SK-N-SH (cell line): Measurements from ENCODE around the gene OTUD4. TPM values are rescaled to one million over a fixed set of nuclear protein-coding genes. Genes with fewer than 3 reads are reported as not detected.

Source experiments
- CTCF ChIA-PET: fragments of 300-600, 350-600 bp; formaldehyde crosslinking; extraction: SDS; loops from one replicate; lab custom pipeline; 2021; lab: Yijun Ruan, JAX
- POLR2A ChIA-PET: fragments of 350-600 bp; sonication (Branson Sonifier 250); formaldehyde crosslinking; extraction: SDS; loops from one replicate; lab custom pipeline; 2020; ENCODE audit warnings: antibody characterized with exemption, inconsistent platforms; lab: Yijun Ruan, JAX
- DNase-seq: peaks from one replicate; pipeline ENCODE4 v3.0.0; 2012
- H2AFZ ChIP-seq: fragments of 200-600 bp; sonication (generic); 2 replicates; pipeline ENCODE4 v1.8.1; 2016; ENCODE audit warnings: antibody characterized with exemption, mild to moderate bottlenecking, low read depth
- H3F3A ChIP-seq: fragments of 200-600 bp; sonication (generic); replicated peaks from 2 replicates; pipeline ENCODE3; 2016; ENCODE audit warnings: antibody characterized with exemption, mild to moderate bottlenecking; ENCODE audit not compliant: insufficient read depth
- H3K27ac ChIP-seq, 2 experiments: fragments of 200-500 bp in 1 of 2; fragments of 200-600 bp in 1 of 2; sonication (Bioruptor generic) in 1 of 2; sonication (generic), shearing (Covaris generic) in 1 of 2; 2 replicates each; pipeline versions ENCODE4 v1.5.1 to v1.6.1; 2014 to 2016; ENCODE audit warnings: low read depth in 2 of 2, inconsistent platforms in 1 of 2, low read length in 1 of 2, mild to moderate bottlenecking in 1 of 2, mixed read lengths in 1 of 2
- H3K27me3 ChIP-seq: fragments of 200-600 bp; sonication (generic), shearing (Covaris generic); 2 replicates; pipeline ENCODE4 v1.6.1; 2016; ENCODE audit warnings: mixed run types; ENCODE audit not compliant: insufficient read depth
- H3K36me3 ChIP-seq, 2 experiments: fragments of 200-500 bp in 1 of 2; fragments of 200-600 bp in 1 of 2; sonication (Bioruptor generic) in 1 of 2; sonication (generic) in 1 of 2; replicated peaks in 1 of 2; 2 replicates each; pipeline versions ENCODE3 to v1.5.1; 2014 to 2016; ENCODE audit warnings: low read length in 1 of 2, mild to moderate bottlenecking in 1 of 2; ENCODE audit not compliant: insufficient read depth in 2 of 2, control insufficient read depth in 1 of 2
- H3K4me1 ChIP-seq, 2 experiments: fragments of 200-500 bp in 1 of 2; fragments of 200-600 bp in 1 of 2; sonication (Bioruptor generic) in 1 of 2; sonication (generic), shearing (Covaris generic) in 1 of 2; 2 replicates each; pipeline versions ENCODE4 v1.5.1 to v1.6.1; 2014 to 2016; ENCODE audit warnings: low read depth in 1 of 2, low read length in 1 of 2, mixed run types in 1 of 2; ENCODE audit not compliant: insufficient read depth in 2 of 2, control insufficient read depth in 1 of 2
- H3K4me2 ChIP-seq: fragments of 200-600 bp; sonication (generic), shearing (Covaris generic); 2 replicates; pipeline ENCODE4 v1.6.1; 2017; ENCODE audit warnings: mixed run types
- H3K4me3 ChIP-seq, 2 experiments: fragments of 200-500 bp in 1 of 2; fragments of 200-600 bp in 1 of 2; sonication (Bioruptor generic) in 1 of 2; sonication (generic), shearing (Covaris generic) in 1 of 2; 2 replicates each; pipeline versions ENCODE4 v1.5.1 to v1.8.1; 2014 to 2016; ENCODE audit warnings: low read depth in 2 of 2, inconsistent platforms in 1 of 2, low read length in 1 of 2, mild to moderate bottlenecking in 1 of 2, mixed read lengths in 1 of 2, moderate library complexity in 1 of 2
- H3K79me2 ChIP-seq: fragments of 200-600 bp; sonication (generic); 2 replicates; pipeline ENCODE4 v1.8.1; 2017; ENCODE audit warnings: mild to moderate bottlenecking; ENCODE audit not compliant: insufficient read depth
- H3K9ac ChIP-seq: fragments of 200-600 bp; sonication (generic); 2 replicates; pipeline ENCODE4 v1.6.1; 2017; ENCODE audit warnings: mixed run types
- H3K9me2 ChIP-seq: fragments of 200-600 bp; sonication (generic); 2 replicates; pipeline ENCODE4 v1.6.1; 2017; ENCODE audit warnings: mixed run types
- H3K9me3 ChIP-seq: fragments of 200-600 bp; sonication (generic); 2 replicates; pipeline ENCODE4 v1.6.1; 2017; ENCODE audit warnings: mixed run types, mild to moderate bottlenecking, moderate library complexity
- H4K20me1 ChIP-seq: fragments of 200-600 bp; sonication (generic); 2 replicates; pipeline ENCODE4 v1.6.1; 2017; ENCODE audit warnings: mild to moderate bottlenecking, mixed run types; ENCODE audit not compliant: insufficient read depth
- CHD2 ChIP-seq: fragments of 150-350 bp; IDR thresholded peaks from 2 replicates; pipeline ENCODE4 v1.6.1; 2018; ENCODE audit warnings: low read length; ENCODE audit not compliant: partially characterized antibody
- CTCF ChIP-seq: fragments of 200-600 bp; sonication (generic); IDR thresholded peaks from 2 replicates; pipeline ENCODE4 v1.6.1; 2017; ENCODE audit warnings: antibody characterized with exemption, mild to moderate bottlenecking, moderate library complexity
- EP300 ChIP-seq, 2 experiments: IDR thresholded peaks; 2 replicates each; pipeline versions ENCODE4 v1.4.0 to v1.6.1; 2012; ENCODE audit warnings: borderline replicate concordance in 1 of 2, low read depth in 1 of 2, low read length in 1 of 2
- FOSL2 ChIP-seq: IDR thresholded peaks from 2 replicates; pipeline ENCODE4 v1.4.0; 2012; ENCODE audit warnings: low read depth, mild to moderate bottlenecking, moderate library complexity, borderline replicate concordance
- GATA2 ChIP-seq: sonication (generic); formaldehyde crosslinking; IDR thresholded peaks from 2 replicates; pipeline ENCODE4 v1.5.0; 2020; ENCODE audit warnings: mild to moderate bottlenecking, missing genetic modification reagents
- JUND ChIP-seq: IDR thresholded peaks from 2 replicates; pipeline ENCODE4 v1.4.0; 2012
- MAX ChIP-seq: IDR thresholded peaks from 2 replicates; pipeline ENCODE4 v1.4.0; 2012; ENCODE audit warnings: low read depth
- MXI1 ChIP-seq: IDR thresholded peaks from 2 replicates; pipeline ENCODE4 v1.6.1; 2012; ENCODE audit warnings: mild to moderate bottlenecking, low read depth, low read length, improper control_type of control experiment
- NFIC ChIP-seq: IDR thresholded peaks from 2 replicates; pipeline ENCODE4 v1.4.0; 2012; ENCODE audit warnings: borderline replicate concordance
- NRF1 ChIP-seq: IDR thresholded peaks from 2 replicates; pipeline ENCODE4 v1.6.1; 2012; ENCODE audit warnings: low read depth, mild to moderate bottlenecking, low read length
- PBX3 ChIP-seq: IDR thresholded peaks from 2 replicates; pipeline ENCODE4; 2012
- RAD21 ChIP-seq: IDR thresholded peaks from 2 replicates; pipeline ENCODE4 v1.6.1; 2012; ENCODE audit warnings: mild to moderate bottlenecking, low read length
- RXRA ChIP-seq: IDR thresholded peaks from 2 replicates; pipeline ENCODE4 v1.4.0; 2012; ENCODE audit warnings: low read depth, mild to moderate bottlenecking, borderline replicate concordance
- SIN3A ChIP-seq: IDR thresholded peaks from 2 replicates; pipeline ENCODE4 v1.6.1; 2012; ENCODE audit warnings: low read depth, mild to moderate bottlenecking, low read length, moderate library complexity, borderline replicate concordance
- TAF1 ChIP-seq: IDR thresholded peaks from 2 replicates; pipeline ENCODE4 v1.6.1; 2012; ENCODE audit warnings: low read depth, mild to moderate bottlenecking, low read length, moderate library complexity, borderline replicate concordance
- TEAD4 ChIP-seq: IDR thresholded peaks from 2 replicates; pipeline ENCODE4 v1.4.0; 2012; ENCODE audit warnings: mild to moderate bottlenecking, borderline replicate concordance; ENCODE audit not compliant: insufficient read depth
- USF1 ChIP-seq: IDR thresholded peaks from 2 replicates; pipeline ENCODE4 v1.4.0; 2012; ENCODE audit warnings: low read depth, borderline replicate concordance
- YY1 ChIP-seq: IDR thresholded peaks from 2 replicates; pipeline ENCODE4 v1.4.0; 2012; ENCODE audit warnings: low read depth, mild to moderate bottlenecking
- ZBTB33 ChIP-seq: IDR thresholded peaks from 2 replicates; pipeline ENCODE4 v1.4.0; 2012; ENCODE audit warnings: low read depth, borderline replicate concordance
- WGBS: methylation state at CpG from one replicate; pipeline ENCODE4 v1.1.6; 2017; ENCODE audit warnings: low lambda C conversion rate; 5-methylcytosine and 5-hydroxymethylcytosine counted together
- polyA plus RNA-seq, 3 experiments: library from polyadenylated mRNA; depleted of rRNA; stranded (reverse); fragments of >200 nt; gene quantifications; 2 replicates each; pipeline ENCODE4 v1.2.3, GENCODE V29; 2012

The OTUD4 gene
- polyA plus RNA-seq, 1 of the 3 experiments (the other 2 are of a cell fraction) = 8.5 TPM

GRCh38 chr4:145130130-145130529 is 50.3 kb downstream of the OTUD4 start:
- H2AFZ ChIP-seq = no peak overlapping the region
- no peaks in the 10 kb centered on the region for H3K9me3 ChIP-seq
- H3K9ac ChIP-seq = no peak overlapping the region
- POLR2A ChIA-PET = no interaction called here
- H3F3A ChIP-seq = peaks cover 31% of the 10 kb centered on the region
- TF ChIP-seq JUND (no peak), CHD2 (no peak), MAX (no peak), RAD21 (no peak), PBX3 (no peak), EP300 (IDR thresholded peaks at IDR 0.05; ENCODE audit: borderline replicate concordance in 1 of 2, low read depth in 1 of 2, low read length in 1 of 2) (no peak), SIN3A (no peak), USF1 (no peak), TEAD4 (no peak), RXRA (no peak), MXI1 (no peak), YY1 (no peak), FOSL2 (no peak), GATA2 (no peak)
- H3K79me2 ChIP-seq = no peaks in the 10 kb centered on the region
- no peaks in the 10 kb centered on the region for H3K9me2 ChIP-seq
- no peaks in the 10 kb centered on the region for H4K20me1 ChIP-seq
- H3K36me3 ChIP-seq = peaks cover 41 to 69% of the 10 kb centered on the region in 2 experiments
- no peak overlapping the region for H3K4me3 ChIP-seq
- no peak for DNase-seq
- peaks cover 0 to 10% of the 10 kb centered on the region in 2 experiments; a peak in 2 of 4 replicates for H3K4me1 ChIP-seq
- 0 out of 2 replicates have a peak overlapping the region, but pooled peaks have one; percentile 32 for H3K4me2 ChIP-seq
- H3K27me3 ChIP-seq = no peaks in the 10 kb centered on the region
- peak overlapping the region; percentile 64 to 73; a peak in 3 of 4 replicates for H3K27ac ChIP-seq
- CTCF ChIA-PET = no interaction called here

GRCh38 chr4:145125396-145125795 is 55.0 kb downstream of the OTUD4 start:
- Histone ChIP-seq H3K9ac (no peak overlapping the region), H4K20me1 (no peaks in the 10 kb centered on the region), H3K27me3 (no peaks in the 10 kb centered on the region), H3K27ac (no peak overlapping the region), H3K4me1 (peaks cover 0 to under 1% of the 10 kb centered on the region in 2 experiments; a peak in 2 of 4 replicates), H3K4me3 (no peak overlapping the region), H3K4me2 (no peak overlapping the region), H3K79me2 (no peaks in the 10 kb centered on the region; the same call in 1 of the 2 replicates), H2AFZ (no peak overlapping the region), H3F3A (peaks cover 23% of the 10 kb centered on the region), H3K9me3 (no peaks in the 10 kb centered on the region), H3K36me3 (peaks cover 81 to 93% of the 10 kb centered on the region in 2 experiments), H3K9me2 (no peaks in the 10 kb centered on the region)
- POLR2A ChIA-PET = no interaction called here
- WGBS = 98% methylated on average over 2 of the region's 2 CpGs
- DNase-seq = no peak
- TF ChIP-seq NRF1 = no peak
- TF ChIP-seq NFIC = no peak
- no peak for TF ChIP-seq CTCF
- TF ChIP-seq PBX3 = no peak
- no peak for TF ChIP-seq FOSL2
- no peak for TF ChIP-seq ZBTB33
- no peak for TF ChIP-seq RAD21
- TF ChIP-seq MAX = no peak
- TF ChIP-seq RXRA = no peak
- TF ChIP-seq GATA2 = no peak
- TF ChIP-seq TAF1 = no peak
- CTCF ChIA-PET = no interaction called here
